ENCODE data around the gene VSTM2A. TPM values are rescaled to one million over a fixed set of nuclear protein-coding genes. Genes with fewer than 3 reads are reported as not detected.

VSTM2A gene
- total RNA-seq: 27.3 TPM

GRCh38 chr7:54541669-54542625 lies at the start of gene VSTM2A:
TSS of gene VSTM2A (plus strand) at chr7:54542375. CDS start at chr7:54542731, 356 bp downstream.

Other genes starting within 250 kb of the VSTM2A start
- 213 TPM for gene SEC61G, start 216.8 kb downstream of the VSTM2A start, total RNA-seq

Data from camera-type eye (tissue), 1 donor.